IMR-90 (cell line): ENCODE measurements around the gene RASSF5.
A peak's percentile ranks its signal among the peaks of the same experiment; 100 is the strongest.

Source experiments
- CEBPB ChIP-seq: IDR thresholded peaks from 2 replicates; pipeline ENCODE4 v1.6.1; 2012; ENCODE audit warnings: low read depth, low read length, improper control_type of control experiment
- CTCF ChIP-seq: conservative IDR thresholded peaks from 2 replicates; pipeline ENCODE4 v1.5.1; 2012; ENCODE audit warnings: mild to moderate bottlenecking, low read depth, low read length, improper control_type of control experiment
- ELK1 ChIP-seq: fragments of 150-350 bp; IDR thresholded peaks from 2 replicates; pipeline ENCODE4 v1.6.1; 2016; ENCODE audit warnings: low read depth, mild to moderate bottlenecking, low read length, moderate library complexity, borderline replicate concordance
- MAFK ChIP-seq: IDR thresholded peaks from 2 replicates; pipeline ENCODE4 v1.6.1; 2012; ENCODE audit warnings: low read depth, low read length, improper control_type of control experiment
- MXI1 ChIP-seq: IDR thresholded peaks from 2 replicates; pipeline ENCODE4 v1.6.1; 2012; ENCODE audit warnings: low read depth, mild to moderate bottlenecking, low read length, moderate library complexity, borderline replicate concordance
- POLR2A ChIP-seq: IDR thresholded peaks from 2 replicates; pipeline ENCODE4 v1.6.1; 2012; ENCODE audit warnings: mild to moderate bottlenecking, low read depth, low read length
- RAD21 ChIP-seq: IDR thresholded peaks from 2 replicates; pipeline ENCODE4 v1.6.1; 2012; ENCODE audit warnings: low read length, improper control_type of control experiment
- RFX5 ChIP-seq: IDR thresholded peaks from 2 replicates; pipeline ENCODE4 v1.8.0; 2012; ENCODE audit warnings: low read depth, mild to moderate bottlenecking, low read length, moderate library complexity
- SMC3 ChIP-seq: fragments of 150-350 bp; IDR thresholded peaks from 2 replicates; pipeline ENCODE4 v1.6.1; 2016; ENCODE audit warnings: low read depth, mild to moderate bottlenecking, antibody characterized with exemption, low read length, moderate library complexity
- TF ChIP-seq, protein P1 (sequence below): fragments of 150-350 bp; IDR thresholded peaks from 2 replicates; pipeline ENCODE4 v1.6.1; 2017; ENCODE audit warnings: mild to moderate bottlenecking, antibody characterized with exemption, low read length, low read depth

DNA sequence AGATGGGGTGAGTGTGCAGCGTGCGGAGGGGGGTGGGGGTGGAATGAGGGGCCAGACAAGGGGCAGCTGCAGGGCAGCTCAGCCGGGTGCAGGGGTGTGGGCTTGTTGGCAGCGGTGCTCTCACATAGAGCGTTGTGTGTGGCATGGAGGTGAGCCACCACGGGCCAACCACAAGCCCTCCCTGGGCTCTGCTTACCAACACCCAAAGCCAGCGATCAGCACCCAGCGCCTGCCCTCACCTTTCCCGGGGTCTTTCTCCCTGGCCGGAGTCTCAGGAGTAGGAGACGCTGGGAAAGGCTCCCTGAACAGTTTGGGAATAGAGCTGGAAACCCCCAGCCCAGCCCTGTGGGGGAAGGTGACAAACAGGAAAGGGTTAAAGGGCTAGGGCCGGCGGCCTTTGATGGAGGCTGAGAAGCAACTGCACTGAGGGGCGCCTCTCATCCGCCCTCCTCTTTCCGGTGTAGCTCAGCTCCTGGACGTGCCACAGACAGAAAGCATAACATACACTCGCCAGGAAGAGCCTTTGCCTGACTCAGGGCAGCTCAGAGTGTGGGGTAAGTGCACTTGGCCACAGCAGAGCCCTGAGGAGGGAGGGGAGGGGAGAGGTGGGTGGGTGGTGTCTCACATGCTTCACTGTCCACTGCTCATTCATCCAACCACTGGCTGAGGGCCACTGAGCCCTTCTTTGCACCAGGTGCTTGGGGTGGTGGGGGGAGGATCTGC is 36.5 kb upstream of the RASSF5 start:
- TF ChIP-seq MXI1 (peak; percentile 62; the same call in 1 of the 2 replicates), RAD21 (no peak), CTCF (no peak), POLR2A (no peak; the same call in 1 of the 2 replicates), MAFK (no peak), SMC3 (no peak), CEBPB (peak; percentile 30; the same call in 1 of the 2 replicates), ELK1 (no peak), RFX5 (no peak)
- TF ChIP-seq, protein P1, sequence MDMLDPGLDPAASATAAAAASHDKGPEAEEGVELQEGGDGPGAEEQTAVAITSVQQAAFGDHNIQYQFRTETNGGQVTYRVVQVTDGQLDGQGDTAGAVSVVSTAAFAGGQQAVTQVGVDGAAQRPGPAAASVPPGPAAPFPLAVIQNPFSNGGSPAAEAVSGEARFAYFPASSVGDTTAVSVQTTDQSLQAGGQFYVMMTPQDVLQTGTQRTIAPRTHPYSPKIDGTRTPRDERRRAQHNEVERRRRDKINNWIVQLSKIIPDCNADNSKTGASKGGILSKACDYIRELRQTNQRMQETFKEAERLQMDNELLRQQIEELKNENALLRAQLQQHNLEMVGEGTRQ = no peak
